ENCODE data around the gene PFN1. TPM values are rescaled to one million over a fixed set of nuclear protein-coding genes. Genes with fewer than 3 reads are reported as not detected.

PFN1 gene
- total RNA-seq, 1 donor from 2014 or later = 404 TPM

DNA sequence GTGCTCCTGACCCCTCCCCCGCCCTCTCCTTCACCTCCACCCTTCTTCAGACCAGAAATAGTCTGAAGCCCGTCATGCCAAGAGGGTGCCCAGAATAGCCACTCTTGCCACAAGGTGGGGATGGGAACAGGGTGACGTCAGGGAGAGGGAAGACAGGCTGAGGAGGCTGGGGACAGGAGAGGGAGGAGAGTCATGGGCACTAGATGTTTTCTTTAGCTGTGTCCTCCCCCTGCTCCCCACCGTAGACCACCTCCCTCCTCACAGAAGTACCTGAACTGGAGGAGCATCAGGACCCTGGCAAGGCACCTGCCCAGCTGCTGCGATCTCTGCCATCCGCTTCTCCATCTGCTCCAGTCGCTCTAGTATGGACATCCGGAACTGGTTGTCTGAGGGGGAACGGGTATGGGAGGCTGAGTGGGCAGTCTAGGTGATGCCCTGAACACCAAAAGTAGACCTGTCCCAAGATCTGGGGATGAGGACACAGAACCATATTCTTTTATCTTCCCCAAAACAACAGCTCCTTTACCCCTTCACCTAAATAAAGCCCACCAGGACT lies 25.9 kb upstream of the PFN1 start:
- no peaks in the 10 kb centered on the region for H3K9me3 Mint-ChIP-seq
- TF ChIP-seq, protein P1, sequence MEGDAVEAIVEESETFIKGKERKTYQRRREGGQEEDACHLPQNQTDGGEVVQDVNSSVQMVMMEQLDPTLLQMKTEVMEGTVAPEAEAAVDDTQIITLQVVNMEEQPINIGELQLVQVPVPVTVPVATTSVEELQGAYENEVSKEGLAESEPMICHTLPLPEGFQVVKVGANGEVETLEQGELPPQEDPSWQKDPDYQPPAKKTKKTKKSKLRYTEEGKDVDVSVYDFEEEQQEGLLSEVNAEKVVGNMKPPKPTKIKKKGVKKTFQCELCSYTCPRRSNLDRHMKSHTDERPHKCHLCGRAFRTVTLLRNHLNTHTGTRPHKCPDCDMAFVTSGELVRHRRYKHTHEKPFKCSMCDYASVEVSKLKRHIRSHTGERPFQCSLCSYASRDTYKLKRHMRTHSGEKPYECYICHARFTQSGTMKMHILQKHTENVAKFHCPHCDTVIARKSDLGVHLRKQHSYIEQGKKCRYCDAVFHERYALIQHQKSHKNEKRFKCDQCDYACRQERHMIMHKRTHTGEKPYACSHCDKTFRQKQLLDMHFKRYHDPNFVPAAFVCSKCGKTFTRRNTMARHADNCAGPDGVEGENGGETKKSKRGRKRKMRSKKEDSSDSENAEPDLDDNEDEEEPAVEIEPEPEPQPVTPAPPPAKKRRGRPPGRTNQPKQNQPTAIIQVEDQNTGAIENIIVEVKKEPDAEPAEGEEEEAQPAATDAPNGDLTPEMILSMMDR (conservative IDR thresholded peaks at IDR 0.05) = no peak
- no peak for DNase-seq (ENCODE audit: extremely low spot score, unreplicated experiment)
- H3K27ac Mint-ChIP-seq = no peak overlapping the region
- no peak overlapping the region for H3K4me3 Mint-ChIP-seq
- H3K27me3 Mint-ChIP-seq = no peaks in the 10 kb centered on the region
- H3K4me1 Mint-ChIP-seq (ENCODE audit: unreplicated experiment) = peaks cover 21% of the 10 kb centered on the region
- H3K36me3 Mint-ChIP-seq = peaks cover 22% of the 10 kb centered on the region

DNA sequence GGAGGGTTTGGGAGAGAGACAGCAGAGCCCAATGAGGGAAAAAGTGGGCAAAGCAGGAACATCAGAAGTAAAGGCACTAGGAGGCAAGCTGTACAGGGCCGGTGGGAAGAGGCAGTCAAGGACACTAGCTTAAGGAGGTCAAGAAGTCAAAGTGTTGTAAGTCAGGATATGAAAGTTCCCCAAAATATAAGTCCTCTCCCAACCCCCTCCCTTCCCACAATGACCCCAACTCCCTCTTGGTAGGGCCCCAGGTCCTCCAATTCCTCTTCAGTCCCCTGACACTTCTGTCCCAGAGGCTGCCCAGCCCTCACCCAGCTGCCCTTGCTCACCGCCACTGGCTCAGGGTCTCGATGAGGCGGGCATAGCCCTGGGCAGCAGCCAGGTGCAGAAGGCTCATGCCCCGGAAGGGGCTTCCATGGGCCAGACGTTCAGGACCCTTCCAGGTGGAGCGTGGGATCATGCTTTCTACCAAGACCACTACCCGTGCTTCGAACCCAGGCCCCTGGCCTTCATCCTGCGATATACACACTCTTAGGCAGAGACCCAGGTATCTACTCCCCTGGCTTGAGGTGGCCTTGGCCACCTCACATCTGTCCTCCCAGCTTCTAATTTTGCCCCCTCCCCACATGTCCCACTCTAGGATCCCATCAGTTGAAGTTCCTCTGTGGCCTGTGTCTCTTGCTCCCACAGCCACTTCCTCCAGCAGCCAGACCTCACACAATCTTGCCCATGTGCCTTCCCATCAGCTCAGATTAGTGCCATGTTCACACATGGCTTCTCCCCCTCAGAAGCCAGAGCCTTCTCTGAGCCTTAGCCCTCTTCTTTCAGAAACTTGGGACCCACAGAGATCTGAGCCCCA lies 25.2 kb upstream of the PFN1 start:
- no peak for DNase-seq (ENCODE audit: extremely low spot score, unreplicated experiment)
- TF ChIP-seq, protein P1 (conservative IDR thresholded peaks at IDR 0.05) = no peak
- peaks cover 23% of the 10 kb centered on the region for H3K36me3 Mint-ChIP-seq
- H3K4me3 Mint-ChIP-seq = no peak overlapping the region
- H3K4me1 Mint-ChIP-seq (ENCODE audit: unreplicated experiment) = peaks cover 28% of the 10 kb centered on the region
- H3K9me3 Mint-ChIP-seq = no peaks in the 10 kb centered on the region
- H3K27me3 Mint-ChIP-seq = no peaks in the 10 kb centered on the region
- no peak overlapping the region for H3K27ac Mint-ChIP-seq

DNA sequence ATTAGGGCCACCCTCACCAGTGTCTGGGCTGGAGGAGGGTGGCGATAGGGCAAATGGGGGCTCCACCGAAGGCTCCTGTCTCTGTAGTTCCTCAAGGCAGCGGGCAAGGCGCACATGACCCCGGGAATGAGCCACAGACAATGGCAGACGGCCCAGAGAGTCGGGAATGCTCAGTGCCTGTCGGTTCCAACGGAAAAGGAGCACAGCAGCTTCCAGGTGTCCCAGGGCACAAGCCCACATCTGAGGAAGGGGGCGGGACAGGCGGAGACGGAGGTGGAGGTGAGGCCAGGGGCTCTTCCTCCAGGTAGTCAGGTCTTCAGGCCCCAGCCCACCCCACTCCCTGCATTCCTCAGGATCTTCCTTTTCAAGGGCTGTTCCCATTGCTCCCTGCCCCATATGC lies 24.4 kb upstream of the PFN1 start:
- no peaks in the 10 kb centered on the region for H3K9me3 Mint-ChIP-seq
- no peak for DNase-seq (ENCODE audit: extremely low spot score, unreplicated experiment)
- H3K27ac Mint-ChIP-seq = no peak overlapping the region
- TF ChIP-seq, protein P1 (conservative IDR thresholded peaks at IDR 0.05) = no peak
- peaks cover 23% of the 10 kb centered on the region for H3K36me3 Mint-ChIP-seq
- no peaks in the 10 kb centered on the region for H3K27me3 Mint-ChIP-seq
- no peak overlapping the region for H3K4me3 Mint-ChIP-seq
- peaks cover 28% of the 10 kb centered on the region for H3K4me1 Mint-ChIP-seq (ENCODE audit: unreplicated experiment)

DNA sequence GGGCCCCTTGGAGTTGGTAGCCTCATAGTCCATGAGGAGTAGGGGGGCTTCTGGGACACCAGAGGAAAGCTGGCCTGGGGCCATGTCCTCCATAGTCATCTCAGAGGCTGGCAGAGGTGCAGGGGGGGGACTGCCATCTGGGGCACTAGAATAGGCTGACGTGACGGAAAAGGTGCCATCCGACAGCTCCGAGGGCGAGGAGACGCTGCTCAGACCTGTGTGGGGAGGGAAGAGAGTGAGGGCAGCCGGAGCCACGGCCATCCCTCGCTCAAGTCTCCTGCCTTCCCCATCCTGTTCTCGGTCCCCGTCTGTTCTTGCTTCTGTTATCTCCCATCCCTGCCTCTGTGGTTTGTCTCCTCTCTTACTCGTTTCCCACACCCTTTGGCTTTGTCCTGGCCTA lies 24.0 kb upstream of the PFN1 start:
- DNase-seq (ENCODE audit: extremely low spot score, unreplicated experiment) = no peak
- Mint-ChIP-seq H3K4me1 (ENCODE audit: unreplicated experiment) (peaks cover 28% of the 10 kb centered on the region), H3K4me3 (no peak overlapping the region), H3K27ac (no peak overlapping the region), H3K27me3 (no peaks in the 10 kb centered on the region), H3K9me3 (no peaks in the 10 kb centered on the region), H3K36me3 (peaks cover 23% of the 10 kb centered on the region)
- TF ChIP-seq, protein P1 (conservative IDR thresholded peaks at IDR 0.05) = no peak

DNA sequence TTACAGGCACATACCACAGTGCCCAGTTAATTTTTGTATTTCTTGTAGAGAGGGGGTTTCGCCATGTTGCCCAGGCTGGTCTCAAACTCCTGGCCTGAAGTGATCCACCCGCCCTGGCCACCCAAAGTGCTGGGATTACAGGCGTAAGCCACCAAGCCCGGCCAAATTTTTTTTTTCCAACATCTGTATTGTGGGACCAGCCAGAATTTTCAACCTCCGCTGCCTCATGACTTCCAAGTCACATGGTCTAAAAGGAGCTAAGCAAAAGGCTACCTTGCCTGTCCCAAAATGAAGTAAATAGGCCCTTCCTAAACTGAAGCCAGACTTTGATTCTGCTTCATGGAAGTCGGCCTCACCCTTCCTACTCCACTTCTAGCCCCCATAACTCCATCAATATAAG lies 23.5 kb upstream of the PFN1 start:
- Mint-ChIP-seq H3K4me3 (no peak overlapping the region), H3K36me3 (peaks cover 23% of the 10 kb centered on the region)
- TF ChIP-seq, protein P1 (conservative IDR thresholded peaks at IDR 0.05) = no peak

More for the DNA sequence above, 23.5 kb upstream of the PFN1 start:
- H3K4me1 Mint-ChIP-seq (ENCODE audit: unreplicated experiment) = peaks cover 28% of the 10 kb centered on the region
- no peaks in the 10 kb centered on the region for H3K27me3 Mint-ChIP-seq
- DNase-seq (ENCODE audit: extremely low spot score, unreplicated experiment) = no peak
- no peak overlapping the region for H3K27ac Mint-ChIP-seq
- no peaks in the 10 kb centered on the region for H3K9me3 Mint-ChIP-seq
